Activated CD8-positive, alpha-beta memory T cell treated with anti-CD3 and anti-CD28 coated beads, Interleukin-2, amount 50 U/mL, for 4 hours (primary cell): ENCODE results near the gene VEZF1.

Experiments used
- DNase-seq: peaks from one replicate; pipeline ENCODE4 v3.0.0-alpha.2; 2020

VEZF1 gene

GRCh38 chr17:57987581-57988300 lies at the start of gene VEZF1:
TSS of gene VEZF1 (minus strand) at chr17:57988254. CDS start at chr17:57988111, 143 bp downstream.
- peak; percentile 77 for DNase-seq

- no peak for DNase-seq
These were observed 44.8 kb upstream of the VEZF1 start for GRCh38 chr17:58032691-58033415.

- DNase-seq = no peak
These were observed 40.5 kb upstream of the VEZF1 start for GRCh38 chr17:58028578-58028977.

- DNase-seq = no peak
These were observed 32.3 kb upstream of the VEZF1 start for GRCh38 chr17:58020401-58020800.

- DNase-seq = no peak
These were observed 31.5 kb upstream of the VEZF1 start for GRCh38 chr17:58019521-58019920.

- DNase-seq = no peak
These were observed 31.0 kb upstream of the VEZF1 start for GRCh38 chr17:58019039-58019438.

GRCh38 chr17:58010067-58010799 lies 22.2 kb upstream of the VEZF1 start:
- no peak for DNase-seq

- DNase-seq = no peak
These were observed 20.0 kb upstream of the VEZF1 start for GRCh38 chr17:58007781-58008706.

GRCh38 chr17:58006924-58007780 lies 19.1 kb upstream of the VEZF1 start, which contains the start of gene SRSF1:
TSS of gene SRSF1 (minus strand) at chr17:58007246. CDS start at chr17:58007137, 109 bp downstream.
- DNase-seq = peak; percentile 98

- DNase-seq = peak; percentile 69
These were observed 18.5 kb upstream of the VEZF1 start for GRCh38 chr17:58006560-58006923.

GRCh38 chr17:58005728-58006559 lies 17.9 kb upstream of the VEZF1 start:
- DNase-seq = no peak

- DNase-seq = no peak
These were observed 17.1 kb upstream of the VEZF1 start for GRCh38 chr17:58005031-58005727.

- DNase-seq = no peak
These were observed 16.0 kb upstream of the VEZF1 start for GRCh38 chr17:58004060-58004459.

GRCh38 chr17:58002973-58003372 lies 14.9 kb upstream of the VEZF1 start:
- DNase-seq = no peak

GRCh38 chr17:58002154-58002948 lies 14.3 kb upstream of the VEZF1 start:
- DNase-seq = no peak

GRCh38 chr17:58001461-58002124 lies 13.5 kb upstream of the VEZF1 start:
- DNase-seq = no peak

GRCh38 chr17:57999496-58000017 lies 11.5 kb upstream of the VEZF1 start:
- DNase-seq = no peak

- no peak for DNase-seq
These were observed 11.0 kb upstream of the VEZF1 start for GRCh38 chr17:57999010-57999495.
